Mammary epithelial cell (primary cell): ENCODE data around the gene SPARCL1.

Experiments used
- CTCF ChIP-seq, 2 donors: IDR thresholded peaks in 1 of 2; conservative IDR thresholded peaks in 1 of 2; 2 replicates each; pipeline ENCODE4 v1.5.1; 2011 to 2012; ENCODE audit warnings: inconsistent platforms in 2 of 2, low read length in 2 of 2, mild to moderate bottlenecking in 2 of 2, control low read depth in 1 of 2, low read depth in 1 of 2; ENCODE audit not compliant: insufficient read depth in 1 of 2; ENCODE audit errors: extremely low read depth in 1 of 2
- EZH2 ChIP-seq: IDR thresholded peaks from 2 replicates; pipeline ENCODE4 v1.6.1; 2012; ENCODE audit warnings: low read length, inconsistent platforms, borderline replicate concordance

GRCh38 chr4:87551361-87551760 is 22.2 kb upstream of the SPARCL1 start:
- TF ChIP-seq CTCF (conservative IDR thresholded peaks at IDR 0.05 in 1 of 2, IDR thresholded peaks at IDR 0.05 in 1 of 2; ENCODE audit: extremely low read depth in 1 of 2, insufficient read depth in 1 of 2, low read depth in 1 of 2, low read length in 2 of 2) (no peak), EZH2 (no peak)
